HG03064 (cell line): ENCODE data around the gene TBL1X.
"Not testable (repeated sequence)": the region's sequence is repeated elsewhere in the genome, so short reads cannot be mapped to it uniquely, and the experiment has no call there.

ENCODE experiments used
- ATAC-seq: cut with Tn5 transposase; IDR thresholded peaks from one replicate; pipeline ENCODE4 v1.9.1; 2021; ENCODE audit warnings: low read depth; ENCODE audit not compliant: unreplicated experiment

Gene TBL1X

DNA sequence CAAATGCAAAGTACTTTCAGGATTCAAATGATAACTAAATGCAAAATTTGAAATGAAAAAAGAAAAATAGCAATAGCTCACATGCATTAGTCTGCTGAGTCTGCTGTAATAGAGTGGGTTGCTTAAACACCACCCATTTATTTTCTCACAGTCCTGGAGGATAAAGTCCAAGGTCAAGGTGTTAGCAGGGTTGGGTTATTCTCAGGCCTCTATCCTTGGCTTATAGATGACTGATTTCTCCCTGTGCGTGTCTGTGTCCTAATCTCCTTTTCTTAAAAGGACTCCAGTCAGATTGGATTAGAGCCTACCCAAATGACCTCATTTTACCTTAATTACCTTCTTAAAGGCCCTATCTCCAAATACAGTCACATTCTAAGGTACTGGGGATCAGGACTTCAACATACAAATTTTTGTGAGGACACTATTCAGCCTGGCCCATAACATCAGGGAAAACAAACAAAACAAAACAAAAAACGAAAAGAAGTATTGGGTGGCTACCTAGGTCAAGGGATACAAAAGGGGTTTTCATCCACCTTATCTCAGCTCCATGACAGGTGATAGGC lies 6.3 kb upstream of the TBL1X start:
- no peak for ATAC-seq

DNA sequence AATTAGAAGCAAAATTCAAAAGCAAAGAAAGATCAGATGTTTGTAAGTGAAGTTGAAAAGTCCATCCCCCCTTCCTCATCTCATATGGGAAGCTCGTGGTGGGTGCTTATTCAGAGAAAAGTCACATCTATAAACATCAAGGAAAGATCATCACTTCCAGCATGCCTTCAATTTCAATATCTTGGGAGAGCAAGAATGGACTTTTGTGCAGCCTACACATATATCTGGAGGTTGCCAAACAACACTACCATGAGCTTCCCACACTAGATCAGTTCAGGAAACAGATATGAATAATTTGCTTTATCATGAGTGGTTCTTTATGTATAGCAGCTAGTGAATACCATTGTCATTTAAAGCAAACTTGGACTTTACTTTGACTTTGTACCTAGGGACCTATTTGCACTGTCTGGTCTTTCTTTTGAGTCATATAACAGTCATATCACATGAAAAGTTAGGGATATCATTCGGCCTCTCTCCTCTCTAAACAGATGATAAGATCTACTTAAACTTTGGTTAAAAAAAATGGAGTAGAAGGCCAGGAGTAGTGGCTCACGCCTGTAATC lies 5.6 kb upstream of the TBL1X start:
- no peak for ATAC-seq

DNA sequence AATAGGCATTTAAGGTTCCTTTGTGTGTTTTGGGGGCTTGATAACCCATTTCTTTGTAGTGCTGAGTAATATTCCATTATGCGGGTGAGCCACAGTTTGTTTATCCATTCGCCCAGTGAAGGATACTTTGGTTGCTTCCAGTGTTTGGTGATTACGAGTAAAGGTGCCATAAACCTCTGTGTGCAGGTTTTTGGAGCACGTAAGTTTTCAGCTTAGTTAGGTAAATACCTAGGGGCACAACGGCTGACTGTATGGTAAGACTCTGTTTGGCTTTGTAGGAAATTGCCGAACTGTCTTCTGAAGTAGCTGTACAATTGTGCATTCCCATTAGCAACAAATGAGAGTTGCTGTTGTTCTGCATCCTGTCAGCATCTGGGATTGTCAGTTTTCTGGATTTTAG lies 3.8 kb upstream of the TBL1X start:
- ATAC-seq: no peak

DNA sequence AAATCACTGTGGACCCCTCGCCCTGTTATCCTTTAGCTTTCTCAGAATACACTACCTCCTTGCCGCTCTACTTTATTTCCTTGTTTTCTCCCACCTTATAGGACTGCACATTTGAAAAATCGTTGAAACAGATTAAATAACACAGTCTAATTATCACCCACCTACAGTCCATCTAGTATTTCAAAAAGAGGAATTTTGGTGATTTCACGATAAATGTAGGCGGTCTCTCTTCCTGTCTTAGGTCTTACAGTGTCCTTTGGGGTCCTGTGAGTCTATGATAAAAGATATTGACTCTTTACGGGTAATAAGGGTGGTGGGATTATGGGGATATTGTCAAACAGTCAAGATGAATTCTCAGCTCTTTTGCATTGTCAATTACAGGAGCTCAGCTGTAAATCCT lies 2.4 kb upstream of the TBL1X start:
- no peak for ATAC-seq

DNA sequence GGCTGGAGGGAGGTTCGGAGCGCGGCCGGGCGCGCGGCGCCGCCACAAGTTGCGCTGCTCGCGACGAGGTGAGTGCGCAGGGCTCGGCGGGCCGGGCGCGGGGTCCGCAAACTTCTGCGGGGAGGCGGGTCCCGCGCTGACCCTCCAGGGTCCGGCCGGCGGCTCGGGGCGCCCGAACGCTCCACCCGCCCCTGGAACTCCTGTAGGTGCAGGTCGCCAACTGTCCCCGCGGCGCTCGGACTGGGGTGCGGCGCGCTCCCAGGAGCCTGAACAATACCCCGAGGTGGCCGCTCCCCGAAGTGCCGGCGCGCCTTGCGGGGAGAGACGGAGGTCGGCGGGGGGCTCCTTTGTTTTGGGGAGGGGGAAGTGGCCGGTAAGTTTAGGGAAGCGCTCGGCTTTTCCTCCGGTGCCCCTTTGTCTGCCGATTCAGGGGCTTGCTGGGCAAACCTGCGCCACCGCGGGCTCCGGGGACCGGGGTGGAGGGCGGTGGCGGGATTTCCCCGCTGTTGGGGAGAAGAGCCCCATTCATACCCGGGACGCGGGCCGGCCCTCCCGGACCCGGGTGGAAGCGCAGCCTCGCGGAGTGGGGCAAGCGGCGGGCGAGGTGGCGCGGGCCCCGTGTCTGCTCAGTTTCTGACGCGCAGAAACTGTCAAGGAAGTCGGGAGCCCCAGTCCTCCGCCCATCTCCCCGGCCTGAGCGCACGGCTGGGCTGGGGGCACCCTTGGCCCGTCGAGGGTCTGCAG lies 694 bp downstream of the TBL1X start:
- peak; percentile 26 for ATAC-seq

DNA sequence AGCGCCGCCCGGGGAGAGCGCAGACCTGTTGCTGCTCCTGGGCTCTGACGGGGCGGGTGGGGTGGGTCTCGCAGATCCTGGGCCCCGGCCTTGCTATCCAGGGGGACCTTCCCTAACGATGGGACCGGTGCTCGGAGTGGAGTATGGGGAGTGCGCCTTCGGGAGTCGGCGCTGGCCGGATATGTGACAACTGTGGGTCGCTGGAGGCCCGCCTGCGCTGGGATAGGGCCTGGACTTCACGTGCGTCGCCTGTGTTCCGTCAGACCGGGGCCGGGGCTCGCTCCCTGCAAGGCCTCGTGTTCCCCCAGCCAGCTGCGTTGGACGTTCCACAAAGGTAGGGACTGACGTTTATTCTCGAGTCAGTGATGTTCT lies 1.3 kb downstream of the TBL1X start:
- ATAC-seq: no peak

DNA sequence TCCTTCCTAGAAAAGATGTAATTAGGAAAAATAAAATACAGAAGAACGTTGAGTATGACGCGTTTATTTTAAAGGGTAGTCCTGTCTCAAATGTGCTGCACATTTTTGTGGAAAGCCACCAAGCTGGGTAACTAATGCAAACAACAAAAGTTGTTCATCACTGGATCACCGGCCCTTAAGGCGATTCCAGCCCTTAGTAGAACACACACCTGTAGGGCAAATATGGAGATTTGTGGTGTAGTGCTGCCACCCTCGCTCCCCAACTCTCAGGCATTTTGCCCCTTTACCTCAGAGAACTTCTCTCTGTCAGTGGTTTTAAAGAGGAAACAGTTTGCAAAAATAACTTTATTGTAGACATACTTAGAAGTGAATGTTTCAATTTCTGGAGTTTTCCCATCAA lies 1.9 kb downstream of the TBL1X start:
- no peak for ATAC-seq

DNA sequence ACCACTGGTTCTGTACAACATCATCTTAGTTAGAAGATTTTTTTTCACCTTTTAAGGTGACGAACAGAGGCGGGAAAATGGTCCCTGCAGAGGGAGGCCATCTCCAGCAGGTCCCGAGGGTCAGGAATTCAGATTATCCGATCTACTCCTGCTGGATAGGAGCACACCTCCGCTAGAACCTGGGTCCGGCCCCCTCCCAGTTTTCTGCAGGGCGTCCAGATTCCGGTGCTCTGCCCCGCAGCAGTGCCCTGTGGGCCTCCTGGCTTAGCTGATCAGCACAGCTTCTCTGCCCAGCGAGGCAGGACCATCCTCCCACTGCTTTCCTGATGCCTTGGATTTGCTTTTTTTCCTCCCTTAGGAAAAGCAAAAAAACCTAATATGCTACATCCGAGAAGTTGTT lies 2.3 kb downstream of the TBL1X start:
- no peak for ATAC-seq

DNA sequence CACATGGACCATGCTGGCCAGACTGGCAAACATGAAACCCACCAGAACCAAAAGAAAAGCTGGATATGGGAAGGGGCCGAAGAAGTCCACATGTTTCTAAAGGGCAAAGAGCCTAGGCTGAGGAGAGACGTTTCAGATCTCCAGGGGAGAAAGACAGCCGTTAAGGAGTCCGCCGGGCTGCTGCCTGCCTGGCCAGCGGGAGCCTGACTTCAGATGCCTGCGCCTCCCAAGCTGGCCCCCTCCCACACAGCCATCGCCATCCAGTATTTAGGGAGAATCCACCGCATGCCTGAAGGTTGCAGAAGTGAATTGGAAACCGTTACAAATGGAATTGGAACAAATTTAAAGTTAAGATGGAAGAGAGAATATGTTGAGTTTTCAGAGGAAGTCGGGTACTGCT lies 2.9 kb downstream of the TBL1X start:
- ATAC-seq: no peak

DNA sequence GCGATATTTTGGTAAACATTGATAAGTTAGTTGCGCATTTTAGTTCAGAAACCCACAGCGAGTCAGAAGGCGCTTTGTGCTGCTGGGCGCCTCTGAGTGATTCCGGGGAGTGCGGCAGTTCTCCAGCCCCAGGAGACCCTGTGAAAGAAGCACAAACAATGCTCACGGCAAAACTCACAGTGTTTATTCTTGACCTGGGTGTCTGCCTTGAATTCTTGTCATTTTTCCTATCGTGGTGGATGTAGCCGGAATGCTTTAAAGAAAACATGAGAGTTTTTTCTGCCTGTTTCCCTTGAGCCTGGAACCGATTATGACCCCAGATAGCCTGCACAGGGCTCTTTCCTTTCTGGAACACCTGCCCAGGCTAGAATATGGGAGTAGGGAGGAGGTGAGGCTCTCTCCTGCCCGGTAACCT lies 6.7 kb downstream of the TBL1X start:
- no peak for ATAC-seq

DNA sequence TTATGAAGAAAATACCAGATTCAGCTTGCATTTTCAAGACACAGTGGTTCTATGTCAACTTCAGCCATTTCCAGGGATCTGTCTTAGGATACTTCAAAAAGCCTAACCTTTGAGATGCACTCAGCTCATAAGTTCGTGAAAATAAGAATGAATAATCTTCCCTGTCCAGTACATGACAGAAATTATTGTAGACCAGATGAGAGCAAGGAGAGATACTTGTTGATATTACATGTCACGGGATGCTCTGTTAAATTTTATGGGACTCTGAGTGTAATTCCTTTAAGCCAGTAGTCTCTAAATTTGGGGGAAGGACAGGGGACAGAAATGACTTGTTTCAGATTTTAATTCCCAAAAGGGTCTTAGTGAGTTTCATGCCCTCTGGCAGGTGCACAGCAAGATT lies 8.8 kb downstream of the TBL1X start:
- no peak for ATAC-seq

DNA sequence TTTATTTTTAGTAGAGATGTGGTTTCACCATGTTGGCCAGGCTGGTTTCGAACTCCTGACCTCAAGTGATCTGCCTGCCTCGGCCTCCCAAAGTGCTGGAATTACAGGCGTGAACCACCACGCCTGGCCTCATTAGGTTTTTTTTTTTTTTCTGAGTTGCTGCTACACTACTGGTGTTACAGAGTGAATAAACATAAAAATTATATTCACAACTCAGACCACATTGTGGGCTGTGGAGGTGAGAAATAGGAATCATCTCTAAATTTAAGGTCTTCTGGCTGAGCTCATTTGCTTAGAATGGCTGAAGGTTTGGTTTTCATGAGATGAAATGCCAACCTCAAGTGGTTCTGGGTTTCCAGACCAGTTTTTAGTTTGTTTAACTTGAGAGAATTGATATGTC lies 10.6 kb downstream of the TBL1X start:
- not testable (repeated sequence) for ATAC-seq

DNA sequence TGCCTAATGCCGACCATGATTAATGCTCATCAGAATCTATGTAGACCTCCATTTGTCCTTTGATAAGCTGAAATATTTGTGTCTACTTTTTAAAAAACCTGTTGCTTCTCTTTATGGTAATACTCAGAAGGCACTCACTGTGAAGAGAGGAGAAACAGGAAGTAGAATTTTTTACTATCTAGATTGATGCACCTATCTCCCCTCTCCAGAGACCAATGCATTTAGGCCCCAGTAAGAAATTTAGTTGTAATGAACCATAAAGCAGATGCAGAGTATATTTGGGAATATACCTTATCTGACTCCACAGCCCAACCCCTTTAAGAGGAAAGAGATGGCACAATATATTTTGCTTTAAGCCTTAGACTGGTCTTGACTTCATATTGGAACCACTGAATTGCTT lies 11.1 kb downstream of the TBL1X start:
- ATAC-seq: no peak

DNA sequence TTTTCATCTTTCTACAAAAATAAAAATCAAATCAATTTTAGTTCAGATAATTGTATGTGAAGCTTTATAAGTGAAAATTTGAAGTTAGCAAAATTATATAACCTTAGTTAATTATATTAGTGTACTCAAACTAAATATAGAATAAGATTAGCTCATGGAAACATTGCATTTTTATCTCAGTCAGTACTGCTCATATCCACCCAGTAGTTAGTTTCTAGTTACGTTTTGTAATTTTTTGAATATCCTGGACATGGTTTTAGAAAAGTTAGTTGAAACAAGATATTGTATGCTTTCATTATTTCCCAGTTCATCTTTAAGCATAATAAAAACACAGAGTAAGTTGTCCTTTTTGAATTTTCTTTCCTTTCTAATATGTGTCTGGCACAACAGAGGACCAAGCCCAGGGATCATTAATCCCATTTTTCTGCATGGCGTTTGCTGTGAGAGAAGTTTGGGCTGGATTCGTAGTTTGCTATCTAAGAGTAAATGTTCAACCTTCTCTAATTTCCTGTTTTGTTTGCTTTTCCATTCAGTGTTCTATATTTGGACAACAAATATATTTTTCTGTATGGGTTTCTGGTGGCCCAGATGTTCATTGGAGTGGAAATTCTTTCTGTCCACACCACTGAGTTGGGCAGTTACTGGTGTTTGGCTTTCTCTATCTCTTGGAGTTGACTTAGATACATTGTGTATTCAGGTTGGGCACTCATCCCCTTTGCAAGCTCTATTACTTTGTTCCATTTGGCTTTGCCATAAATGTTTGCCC lies 12.1 kb downstream of the TBL1X start:
- no peak for ATAC-seq

DNA sequence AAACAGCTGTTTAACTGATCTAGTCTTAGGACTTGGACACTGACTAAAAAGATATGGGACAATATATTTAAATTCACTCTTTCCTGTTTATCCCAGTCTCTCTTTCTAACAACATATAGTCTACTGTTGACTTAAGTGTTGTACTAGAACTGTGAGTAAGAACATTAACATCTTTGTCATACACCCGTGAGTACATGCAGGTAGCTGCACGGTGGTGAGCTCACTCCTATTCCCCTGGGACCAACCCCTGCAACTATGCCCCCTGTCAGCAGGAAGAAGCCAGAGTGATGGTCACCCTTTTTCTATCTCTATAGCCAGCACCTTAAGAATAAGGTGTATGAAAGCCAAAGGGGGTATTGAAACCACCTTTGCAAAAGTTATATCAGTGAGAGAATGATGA lies 17.6 kb downstream of the TBL1X start:
- ATAC-seq: no peak

DNA sequence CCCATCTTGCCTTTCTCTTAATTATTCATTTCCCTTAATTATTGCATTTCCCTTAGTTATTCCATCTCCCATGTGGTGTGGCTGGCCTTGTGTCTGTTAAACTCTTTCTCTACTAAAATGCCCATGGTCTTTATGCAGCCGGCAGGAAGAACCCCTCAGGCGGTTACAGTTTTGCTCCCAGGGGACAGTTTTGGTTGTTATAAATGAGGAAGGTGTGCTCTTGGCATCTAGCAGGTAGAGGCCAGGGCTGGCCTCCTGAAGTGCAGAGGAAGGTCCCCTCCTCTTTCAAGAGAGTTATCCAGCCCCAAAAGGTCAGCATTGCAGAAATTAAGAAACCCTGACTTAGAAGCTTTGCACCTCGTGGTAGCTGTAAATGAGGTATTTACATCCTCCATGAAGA lies 18.0 kb downstream of the TBL1X start:
- no peak for ATAC-seq

DNA sequence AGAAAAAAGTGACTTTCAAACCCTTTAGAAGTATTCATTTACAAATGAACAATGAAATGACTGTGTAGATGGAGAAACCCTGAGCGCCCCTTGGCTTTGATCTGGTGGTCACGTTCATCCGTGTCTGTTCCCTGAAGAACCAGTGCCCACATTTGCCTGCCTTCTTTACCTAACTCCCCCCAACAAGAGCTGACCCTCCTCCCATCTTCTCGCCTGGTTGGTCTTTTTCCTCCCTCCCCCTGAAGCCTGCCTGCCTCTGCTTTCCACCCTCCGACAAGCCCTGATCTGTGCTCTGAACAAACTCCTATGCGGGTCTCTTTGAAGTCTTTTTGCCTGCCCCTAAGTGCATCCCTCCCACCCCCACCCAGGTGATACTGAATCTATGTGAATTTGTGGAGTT lies 18.5 kb downstream of the TBL1X start:
- ATAC-seq: no peak

DNA sequence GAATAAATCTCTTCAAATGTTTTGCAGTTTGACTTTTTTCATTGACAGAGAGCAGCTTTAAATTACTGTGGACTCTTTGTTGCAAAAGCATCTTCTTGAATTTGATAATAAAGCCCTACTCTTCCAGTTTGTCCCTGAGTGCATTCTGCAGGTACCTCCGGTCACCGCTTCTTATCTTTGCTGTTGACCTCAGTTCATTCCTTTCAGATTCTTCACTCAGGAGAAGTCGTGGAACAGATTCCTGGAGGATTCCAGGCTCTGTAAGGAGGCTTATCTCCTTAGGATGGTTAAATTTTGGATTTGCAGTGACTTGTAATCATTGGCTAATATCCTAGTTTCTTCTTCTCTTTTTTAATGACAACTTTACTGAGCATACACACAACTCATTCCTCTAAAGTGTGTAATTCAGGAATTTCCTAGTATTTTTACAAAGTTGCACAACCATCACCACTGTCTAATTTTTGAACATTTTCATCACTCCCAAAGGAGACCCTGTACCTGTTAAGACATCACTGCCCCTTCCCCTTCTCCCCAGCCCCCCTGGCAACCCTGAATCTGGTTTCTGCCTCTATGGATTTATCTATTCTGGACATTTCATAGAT lies 22.0 kb downstream of the TBL1X start:
- no peak for ATAC-seq

DNA sequence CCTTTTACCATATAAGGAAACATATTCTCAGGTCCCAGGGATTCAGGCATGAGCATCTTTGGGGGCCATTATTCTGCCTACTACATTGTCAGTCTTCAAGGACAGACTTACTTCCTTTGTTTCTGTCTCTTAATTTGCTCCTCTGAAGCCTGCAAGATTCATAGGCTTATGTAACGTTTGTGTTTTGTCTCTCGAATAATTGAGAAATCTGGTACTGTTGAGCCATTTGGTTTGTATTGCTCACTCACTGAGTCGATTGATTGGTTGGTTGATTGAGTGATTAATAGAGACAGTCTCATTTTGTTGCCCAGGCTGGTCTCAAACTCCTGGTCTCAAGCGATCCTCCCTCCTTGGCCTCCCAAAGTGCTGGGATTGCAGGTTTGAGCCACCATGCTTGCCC lies 23.7 kb downstream of the TBL1X start:
- ATAC-seq: no peak

DNA sequence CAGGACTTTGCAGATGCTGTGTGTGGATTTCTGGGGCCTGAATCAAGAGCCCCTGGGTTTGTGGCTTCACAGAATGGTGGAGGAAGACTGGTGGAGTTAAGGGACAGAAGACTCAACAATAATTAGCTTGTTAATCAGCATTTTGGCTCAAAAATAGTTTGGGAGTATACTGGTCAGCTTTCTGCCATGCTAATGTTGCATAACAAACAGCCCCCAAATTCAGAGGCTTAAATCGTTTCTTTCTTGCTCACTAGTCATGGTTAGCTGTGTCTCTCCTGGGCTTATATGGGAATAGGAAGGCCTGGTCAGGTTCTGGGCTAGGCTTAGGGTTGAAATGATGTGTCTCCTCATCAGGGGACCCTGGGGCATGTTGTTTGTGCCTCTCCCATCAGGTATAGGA lies 24.4 kb downstream of the TBL1X start:
- no peak for ATAC-seq

DNA sequence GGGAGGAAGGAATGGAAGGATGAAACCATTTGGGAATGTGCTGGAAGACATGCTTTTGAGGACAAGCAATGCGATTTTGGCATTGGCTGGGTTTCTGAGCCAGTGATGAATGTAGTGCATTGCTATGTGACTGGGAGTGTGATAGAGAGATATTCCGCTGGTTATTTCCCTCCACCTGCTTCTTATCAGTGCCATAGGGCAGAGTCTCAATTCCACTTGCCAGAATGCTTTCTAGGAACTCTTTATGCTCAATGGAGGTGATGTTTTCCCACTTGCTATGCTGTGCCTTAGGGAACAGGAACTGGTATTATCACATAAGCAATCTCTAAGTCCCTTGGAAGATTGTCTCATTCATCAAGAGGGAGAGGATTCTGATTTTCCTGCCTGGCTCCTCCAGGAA lies 28.0 kb downstream of the TBL1X start:
- no peak for ATAC-seq
